Activated naive CD4-positive, alpha-beta T cell (primary cell): Measurements from ENCODE around the gene LPGAT1.
A peak's percentile ranks its signal among the peaks of the same experiment; 100 is the strongest.
"Not testable (repeated sequence)": the region's sequence is repeated elsewhere in the genome, so short reads cannot be mapped to it uniquely, and the experiment has no call there.

Experiments used
- DNase-seq, 4 experiments: peaks; one replicate each; lab custom pipeline; 2025; lab: John Stamatoyannopoulos, UW

Gene LPGAT1

GRCh38 chr1:211704543-211704942, 126.0 kb downstream of the LPGAT1 start:
- DNase-seq, result no peak

DNA sequence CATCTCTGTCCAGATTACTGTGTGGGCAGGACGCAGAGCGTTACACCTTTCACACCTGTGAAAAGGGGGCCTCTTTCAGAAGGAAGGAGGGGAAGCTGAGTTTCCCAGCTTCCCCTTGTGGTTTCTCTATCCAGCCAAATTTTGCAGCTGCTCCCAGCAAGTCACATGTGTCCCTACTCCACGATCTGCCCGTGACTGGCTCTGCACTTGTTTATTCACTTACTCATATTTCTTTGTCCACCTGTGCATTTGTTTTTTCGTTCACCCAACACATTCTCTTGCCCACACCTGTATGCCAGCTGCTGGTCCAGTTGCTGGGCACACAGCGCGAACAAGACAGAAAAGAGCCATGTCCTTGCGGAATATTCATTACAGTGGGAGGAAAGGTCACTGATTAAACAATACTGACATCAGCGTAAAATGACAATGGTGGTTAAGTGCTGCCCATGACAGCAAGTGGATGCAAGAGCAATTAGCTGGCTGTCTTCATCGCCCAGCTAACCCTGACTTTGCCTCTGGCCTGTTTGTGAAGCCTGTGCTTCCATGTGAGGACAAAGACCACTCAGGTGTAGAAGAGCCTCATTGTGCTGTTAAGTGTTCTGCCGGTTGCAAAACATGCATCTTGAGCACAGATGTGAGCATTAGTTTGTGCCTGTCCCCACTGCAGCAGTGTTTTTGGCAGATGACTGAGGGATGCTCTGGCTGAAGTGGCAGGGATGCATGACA, 126.6 kb downstream of the LPGAT1 start:
- no peak for DNase-seq

- no peak for DNase-seq
These were observed 128.8 kb downstream of the LPGAT1 start for GRCh38 chr1:211701733-211702132.

GRCh38 chr1:211699059-211699458, 131.5 kb downstream of the LPGAT1 start:
- DNase-seq, result no peak

DNA sequence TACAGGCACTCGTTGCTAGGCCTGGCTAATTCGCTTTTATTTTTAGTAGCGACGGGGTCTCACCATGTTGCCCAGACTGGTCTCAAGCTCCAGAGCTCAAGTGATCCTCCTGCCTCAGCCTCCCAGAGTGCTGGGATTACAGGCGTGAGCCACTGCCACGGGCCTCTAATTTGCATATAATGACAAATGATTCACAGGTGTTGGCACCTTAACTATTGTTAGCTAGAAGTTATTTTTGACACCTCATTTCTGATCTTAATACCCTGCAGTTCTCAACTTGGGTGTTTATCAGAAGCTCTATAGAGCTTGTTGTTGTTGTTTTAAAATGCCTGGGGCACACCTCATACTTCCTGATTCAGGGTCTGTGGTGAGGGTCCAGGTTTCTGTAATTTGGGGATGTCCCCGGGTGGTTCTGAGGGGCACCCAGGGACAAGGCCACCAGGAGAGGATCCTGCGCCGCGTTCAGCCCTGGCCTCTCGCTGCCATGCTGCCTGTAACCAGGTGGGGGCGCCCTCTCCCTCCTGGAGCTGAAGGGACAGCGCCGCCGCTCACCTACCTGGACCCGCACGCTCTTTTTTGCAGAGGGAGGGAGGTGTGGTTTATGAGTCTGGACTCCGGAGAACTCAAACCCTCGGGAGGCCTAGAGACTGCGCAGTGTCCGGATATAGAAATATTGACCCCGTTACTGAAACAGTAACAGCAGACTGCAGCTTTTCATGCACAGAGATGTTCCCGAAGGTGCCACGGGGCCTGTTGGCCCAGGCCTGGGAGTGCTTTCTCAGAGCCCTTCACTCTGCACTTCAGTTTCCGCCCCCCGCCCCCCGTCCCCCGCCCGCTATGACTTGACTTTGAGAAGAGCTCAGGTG, 132.2 kb downstream of the LPGAT1 start:
- peak; percentile 51 to 77 (median 68) for DNase-seq

- no peak for DNase-seq
These were observed 133.2 kb downstream of the LPGAT1 start for GRCh38 chr1:211697356-211697755.

- no peak for DNase-seq
These were observed 135.3 kb downstream of the LPGAT1 start for GRCh38 chr1:211695135-211695816.

DNA sequence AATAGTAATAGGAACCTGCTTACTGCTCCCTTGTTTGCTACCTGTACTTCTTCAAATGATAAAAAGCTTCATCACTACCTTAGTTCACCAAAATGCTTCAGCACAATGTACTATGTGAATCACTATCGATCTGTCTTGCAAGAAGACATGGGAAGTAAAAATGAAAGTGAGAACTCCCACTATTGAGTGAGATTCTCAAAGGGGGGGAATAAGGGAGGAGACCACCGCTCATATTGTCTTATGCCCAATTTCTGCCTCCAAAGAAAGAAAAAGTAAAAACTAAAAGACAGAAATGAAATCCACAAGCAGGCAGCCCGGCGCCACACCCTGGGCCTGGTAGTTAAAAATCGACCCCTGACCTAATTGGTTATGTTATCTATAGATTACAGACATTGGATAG, 136.7 kb downstream of the LPGAT1 start:
- not testable (repeated sequence) for DNase-seq
